Testis (tissue), 2 donors: ENCODE measurements around the gene ATP8A1.

Experiments used
- POLR2A ChIP-seq: fragments of 450-650 bp; IDR thresholded peaks from one replicate; pipeline ENCODE4 v1.6.1; 2017; ENCODE audit warnings: antibody characterized with exemption, mild to moderate bottlenecking, moderate library complexity
- TF ChIP-seq, protein P1 (sequence below), 3 experiments: fragments of 450-650 bp in 2 of 3; fragments of 200-600 bp in 1 of 3; sonication (generic) in 1 of 3; IDR thresholded peaks; one replicate each; pipeline ENCODE4 v1.5.1; 2016 to 2019; ENCODE audit warnings: antibody characterized with exemption in 3 of 3, mild to moderate bottlenecking in 2 of 3, moderate library complexity in 1 of 3

DNA sequence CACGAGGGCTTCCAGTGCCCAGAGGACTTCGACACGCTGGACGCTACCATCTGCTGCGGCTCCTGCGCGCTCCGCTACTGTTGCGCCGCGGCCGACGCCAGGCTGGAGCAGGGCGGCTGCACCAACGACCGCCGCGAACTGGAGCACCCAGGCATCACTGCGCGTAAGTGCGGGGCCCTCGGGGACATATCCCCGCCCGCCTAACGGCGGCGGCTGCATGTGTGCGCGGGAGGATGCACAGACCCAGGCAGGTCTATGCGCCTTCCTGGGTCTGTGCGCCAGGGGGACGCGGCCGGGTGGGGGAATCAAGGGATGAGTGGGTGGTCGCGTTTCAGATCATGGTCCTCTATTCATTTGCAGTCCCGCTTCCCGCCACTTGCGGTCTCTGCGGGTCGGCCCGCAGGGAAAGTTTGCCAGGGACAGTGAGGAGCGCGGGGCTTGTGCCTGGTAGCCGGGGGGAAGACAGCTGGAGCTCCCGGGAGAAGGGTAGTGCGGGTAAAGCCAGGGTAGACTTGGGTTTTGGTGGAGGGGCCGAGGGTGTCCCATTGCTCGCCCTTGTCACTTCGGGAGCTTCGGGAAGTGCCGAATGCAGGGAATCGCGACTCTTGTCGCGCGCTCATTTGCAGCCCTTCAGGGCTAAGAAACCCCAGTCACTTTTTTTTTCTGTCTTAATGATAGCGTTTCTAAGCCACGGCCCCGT is 258.6 kb downstream of the ATP8A1 start:
- TF ChIP-seq, protein P1, sequence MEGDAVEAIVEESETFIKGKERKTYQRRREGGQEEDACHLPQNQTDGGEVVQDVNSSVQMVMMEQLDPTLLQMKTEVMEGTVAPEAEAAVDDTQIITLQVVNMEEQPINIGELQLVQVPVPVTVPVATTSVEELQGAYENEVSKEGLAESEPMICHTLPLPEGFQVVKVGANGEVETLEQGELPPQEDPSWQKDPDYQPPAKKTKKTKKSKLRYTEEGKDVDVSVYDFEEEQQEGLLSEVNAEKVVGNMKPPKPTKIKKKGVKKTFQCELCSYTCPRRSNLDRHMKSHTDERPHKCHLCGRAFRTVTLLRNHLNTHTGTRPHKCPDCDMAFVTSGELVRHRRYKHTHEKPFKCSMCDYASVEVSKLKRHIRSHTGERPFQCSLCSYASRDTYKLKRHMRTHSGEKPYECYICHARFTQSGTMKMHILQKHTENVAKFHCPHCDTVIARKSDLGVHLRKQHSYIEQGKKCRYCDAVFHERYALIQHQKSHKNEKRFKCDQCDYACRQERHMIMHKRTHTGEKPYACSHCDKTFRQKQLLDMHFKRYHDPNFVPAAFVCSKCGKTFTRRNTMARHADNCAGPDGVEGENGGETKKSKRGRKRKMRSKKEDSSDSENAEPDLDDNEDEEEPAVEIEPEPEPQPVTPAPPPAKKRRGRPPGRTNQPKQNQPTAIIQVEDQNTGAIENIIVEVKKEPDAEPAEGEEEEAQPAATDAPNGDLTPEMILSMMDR (IDR thresholded peaks at IDR 0.05) = no peak
- TF ChIP-seq POLR2A = no peak
